ENCODE measurements around the gene TBCD. TPM values are rescaled to one million over a fixed set of nuclear protein-coding genes. Genes with fewer than 3 reads are reported as not detected.

TBCD gene
- total RNA-seq, 2 donors from 2014 or later: 38.9 to 74.8 TPM

GRCh38 chr17:82917699-82918345, 166.0 kb downstream of the TBCD start:
- no peak overlapping the region for H3K4me3 ChIP-seq
- H3K36me3 ChIP-seq (replicated peaks in 1 of 2; ENCODE audit: insufficient read depth in 1 of 2, low read depth in 2 of 2): no peaks in the 10 kb centered on the region
- no peak overlapping the region for H3K27ac ChIP-seq
- no peaks in the 10 kb centered on the region for H3K27me3 ChIP-seq
- DNase-seq (peak in 2 of 4 donors; percentile 33 to 42), ATAC-seq (no peak)
- H3K9me3 ChIP-seq: no peaks in the 10 kb centered on the region
- intact Hi-C loops (cut with DNase I): loop anchor here (5.0 to 10.0 kb wide), 2 partner anchors 46 to 133 kb away; no protein-coding TSS in a partner anchor
- WGBS, 2 donors: 72 to 74% methylated on average over 16 to 19 of the region's 19 CpGs
- no peak for TF ChIP-seq POLR2A (IDR thresholded peaks at IDR 0.05)
- peak in 5 of 7 experiments; percentile 14 to 41 (median 25) for TF ChIP-seq CTCF (IDR thresholded peaks at IDR 0.05)
- H3K4me1 ChIP-seq: peaks cover 16% of the 10 kb centered on the region

DNA sequence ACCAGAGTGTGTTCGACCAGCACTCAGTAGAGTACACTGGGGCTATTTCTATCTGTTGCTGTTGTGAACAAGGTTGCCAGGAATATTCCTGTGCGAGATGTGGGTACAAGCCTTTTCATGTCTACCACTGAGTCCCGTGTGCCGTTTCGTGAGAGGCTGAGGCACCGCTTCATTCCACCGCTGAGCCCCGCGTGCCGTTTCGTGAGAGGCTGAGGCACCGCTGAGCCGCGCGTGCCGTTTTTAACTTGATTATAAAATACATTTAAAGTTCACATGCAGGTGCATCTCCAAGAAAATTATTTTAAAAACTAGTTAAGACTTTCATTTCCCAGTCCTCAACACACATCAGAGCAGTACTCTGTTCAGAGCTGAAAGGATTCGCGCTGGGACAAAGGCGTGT, 166.6 kb downstream of the TBCD start:
- Histone ChIP-seq H3K27ac (no peak overlapping the region), H3K4me1 (peaks cover 18% of the 10 kb centered on the region), H3K4me3 (no peak overlapping the region), H3K9me3 (no peaks in the 10 kb centered on the region), H3K36me3 (replicated peaks in 1 of 2; ENCODE audit: insufficient read depth in 1 of 2, low read depth in 2 of 2) (no peaks in the 10 kb centered on the region), H3K27me3 (no peaks in the 10 kb centered on the region)
- TF ChIP-seq POLR2A (IDR thresholded peaks at IDR 0.05) (no peak), CTCF (IDR thresholded peaks at IDR 0.05) (no peak)
- intact Hi-C loops (cut with DNase I): loop anchor here (5.0 to 10.0 kb wide), 2 partner anchors 46 to 134 kb away; no protein-coding TSS in a partner anchor
- WGBS, 2 donors: 94 to 96% methylated on average over 18 to 19 of the region's 19 CpGs
- DNase-seq: no peak
- no peak for ATAC-seq

DNA sequence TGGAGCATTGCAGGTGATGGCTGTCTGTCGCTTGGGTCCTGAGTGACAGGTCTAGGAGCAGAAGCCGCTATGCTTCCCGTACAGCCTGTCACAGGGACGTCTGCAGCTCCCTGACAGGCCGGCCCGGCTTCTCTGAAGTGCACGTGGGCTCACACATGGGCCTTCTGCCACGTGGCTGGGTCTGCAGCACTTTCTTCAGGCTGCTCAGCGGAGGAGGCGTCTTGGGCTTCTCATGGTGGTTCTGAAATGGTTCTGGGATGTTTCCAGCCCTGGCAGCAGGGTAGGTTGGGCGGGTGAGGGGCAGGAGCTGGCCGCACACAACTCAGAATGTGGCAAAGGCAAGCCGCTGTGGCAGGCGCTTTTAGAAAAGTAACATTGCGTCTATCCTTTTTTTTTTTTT, 168.3 kb downstream of the TBCD start:
- DNase-seq (no peak), ATAC-seq (no peak)
- H3K27me3 ChIP-seq: no peaks in the 10 kb centered on the region
- H3K4me1 ChIP-seq: peaks cover 14% of the 10 kb centered on the region
- H3K4me3 ChIP-seq: no peak overlapping the region
- intact Hi-C loops (cut with DNase I): no loop called here
- H3K9me3 ChIP-seq: no peaks in the 10 kb centered on the region
- TF ChIP-seq CTCF (IDR thresholded peaks at IDR 0.05) (no peak), POLR2A (IDR thresholded peaks at IDR 0.05) (no peak)
- H3K36me3 ChIP-seq (replicated peaks in 1 of 2; ENCODE audit: insufficient read depth in 1 of 2, low read depth in 2 of 2): no peaks in the 10 kb centered on the region
- WGBS, 2 donors: 87 to 90% methylated on average over 11 to 15 of the region's 15 CpGs
- no peak overlapping the region for H3K27ac ChIP-seq

DNA sequence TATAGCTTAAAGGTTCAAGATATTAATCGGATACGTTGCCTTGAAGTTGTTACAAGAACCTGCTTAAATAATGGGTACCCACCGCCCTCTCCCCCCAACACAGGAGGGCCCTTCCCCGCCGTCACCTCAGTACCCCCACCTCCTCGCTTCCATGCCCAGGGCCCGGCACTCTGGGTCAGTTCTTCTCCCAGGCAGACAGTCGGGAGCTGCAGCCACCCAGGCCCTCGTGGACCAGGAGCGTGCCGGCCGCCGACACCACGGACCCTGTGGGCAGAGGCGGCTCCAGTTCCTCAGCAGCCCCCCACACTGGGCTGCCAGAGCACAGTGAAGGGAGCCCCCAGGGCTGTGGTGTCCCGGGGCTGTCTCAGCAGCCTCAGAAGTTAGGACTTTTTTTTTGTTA, 168.8 kb downstream of the TBCD start:
- Histone ChIP-seq H3K36me3 (replicated peaks in 1 of 2; ENCODE audit: insufficient read depth in 1 of 2, low read depth in 2 of 2) (no peaks in the 10 kb centered on the region), H3K27me3 (no peaks in the 10 kb centered on the region), H3K9me3 (no peaks in the 10 kb centered on the region), H3K4me1 (peaks cover 14% of the 10 kb centered on the region), H3K27ac (no peak overlapping the region), H3K4me3 (no peak overlapping the region)
- 83 to 84% methylated on average over 12 to 14 of the region's 16 CpGs for WGBS, 2 donors
- no peak for DNase-seq
- TF ChIP-seq CTCF (IDR thresholded peaks at IDR 0.05) (no peak), POLR2A (IDR thresholded peaks at IDR 0.05) (no peak)
- no peak for ATAC-seq
- intact Hi-C loops (cut with DNase I): no loop called here

GRCh38 chr17:82921426-82921825, 169.6 kb downstream of the TBCD start:
- no peaks in the 10 kb centered on the region for H3K36me3 ChIP-seq (replicated peaks in 1 of 2; ENCODE audit: insufficient read depth in 1 of 2, low read depth in 2 of 2)
- ATAC-seq: no peak
- no peak for TF ChIP-seq POLR2A (IDR thresholded peaks at IDR 0.05)
- H3K4me3 ChIP-seq: no peak overlapping the region
- DNase-seq: no peak
- peaks cover 14% of the 10 kb centered on the region for H3K4me1 ChIP-seq
- WGBS, 2 donors: 87 to 88% methylated on average over 13 of the region's 13 CpGs
- intact Hi-C loops (cut with DNase I): no loop called here
- H3K27ac ChIP-seq: no peak overlapping the region
- H3K9me3 ChIP-seq: no peaks in the 10 kb centered on the region
- no peaks in the 10 kb centered on the region for H3K27me3 ChIP-seq
